Large intestine (tissue), 12 donors: ENCODE results near the gene LMBRD1. TPM values are rescaled to one million over a fixed set of nuclear protein-coding genes. Genes with fewer than 3 reads are reported as not detected.
"Not testable (repeated sequence)": the region's sequence is repeated elsewhere in the genome, so short reads cannot be mapped to it uniquely, and the experiment has no call there.

ENCODE experiments used
- DNase-seq, 2 donors: peaks; one replicate each; pipeline versions ENCODE4 v3.0.0 to v3.0.0-alpha.2; 2013
- H3K27ac ChIP-seq: one replicate; pipeline ENCODE4 v1.5.1; 2013; ENCODE audit warnings: low read length
- H3K27me3 ChIP-seq: 2 replicates; pipeline ENCODE4 v1.6.1; 2013; ENCODE audit warnings: low read length; ENCODE audit not compliant: control insufficient read depth, insufficient read depth
- H3K36me3 ChIP-seq: 2 replicates; pipeline ENCODE4 v1.6.1; 2013; ENCODE audit warnings: low read length; ENCODE audit not compliant: control insufficient read depth, insufficient read depth
- H3K4me1 ChIP-seq: one replicate; pipeline ENCODE4 v1.6.1; 2013; ENCODE audit warnings: low read length; ENCODE audit not compliant: control insufficient read depth, insufficient read depth
- H3K4me3 ChIP-seq: one replicate; pipeline ENCODE4 v1.5.1; 2013; ENCODE audit warnings: low read length
- H3K9me3 ChIP-seq: one replicate; pipeline ENCODE4 v1.6.1; 2013; ENCODE audit warnings: mild to moderate bottlenecking, low read depth, low read length, moderate library complexity; ENCODE audit not compliant: control insufficient read depth
- WGBS: methylation state at CpG from one replicate; pipeline ENCODE4 v1.1.5; 2013; ENCODE audit warnings: low lambda C conversion rate; ENCODE audit not compliant: insufficient coverage; 5-methylcytosine and 5-hydroxymethylcytosine counted together
- long read RNA-seq, 11 donors: transcript quantifications; one replicate each; lab custom pipeline, GENCODE V29; 2026
- polyA plus RNA-seq: library from polyadenylated mRNA; unstranded; fragments of 120-200 nt; gene quantifications from one replicate; pipeline ENCODE4 v1.2.1, GENCODE V29; 2013

Gene LMBRD1
- polyA plus RNA-seq: 85.3 TPM
- long read RNA-seq, donor 1, transcript LMBRD1-202 (16 exons, 2,264 nt): major isoform, 22 of 24 reads
- long read RNA-seq, donor 1, partial matches to known transcripts: 0 of 24 reads
- long read RNA-seq, donor 1, other reads (novel, unspliced or antisense): 0 of 24 reads
- long read RNA-seq, donor 2, transcript LMBRD1-202 (16 exons, 2,264 nt): major isoform, 51 of 65 reads
- long read RNA-seq, donor 2, transcript LMBRD1-205 (15 exons, 3,578 nt): minor isoform, 5 of 65 reads
- long read RNA-seq, donor 2, partial matches to known transcripts: 6 of 65 reads
- long read RNA-seq, donor 2, other reads (novel, unspliced or antisense): 0 of 65 reads
- long read RNA-seq, donor 3, transcript LMBRD1-202 (16 exons, 2,264 nt): major isoform, 41 of 57 reads
- long read RNA-seq, donor 3, partial matches to known transcripts: 13 of 57 reads
- long read RNA-seq, donor 3, other reads (novel, unspliced or antisense): 0 of 57 reads
- long read RNA-seq, donor 4, partial matches to known transcripts: 0 of 4 reads
- long read RNA-seq, donor 4, other reads (novel, unspliced or antisense): 0 of 4 reads
- long read RNA-seq, donor 5, transcript LMBRD1-202 (16 exons, 2,264 nt): major isoform, 19 of 20 reads
- long read RNA-seq, donor 5, partial matches to known transcripts: 0 of 20 reads
- long read RNA-seq, donor 5, other reads (novel, unspliced or antisense): 0 of 20 reads
- long read RNA-seq, donor 6, transcript LMBRD1-202 (16 exons, 2,264 nt): major isoform, 41 of 72 reads
- long read RNA-seq, donor 6, partial matches to known transcripts: 28 of 72 reads
- long read RNA-seq, donor 6, other reads (novel, unspliced or antisense): 0 of 72 reads
- long read RNA-seq, donor 7, transcript LMBRD1-202 (16 exons, 2,264 nt): major isoform, 8 of 20 reads
- long read RNA-seq, donor 7, partial matches to known transcripts: 7 of 20 reads
- long read RNA-seq, donor 7, other reads (novel, unspliced or antisense): 0 of 20 reads
- long read RNA-seq, donor 8, transcript LMBRD1-202 (16 exons, 2,264 nt): major isoform, 39 of 100 reads
- long read RNA-seq, donor 8, partial matches to known transcripts: 57 of 100 reads
- long read RNA-seq, donor 8, other reads (novel, unspliced or antisense): 0 of 100 reads
- long read RNA-seq, donor 9, transcript LMBRD1-202 (16 exons, 2,264 nt): major isoform, 21 of 34 reads
- long read RNA-seq, donor 9, partial matches to known transcripts: 7 of 34 reads
- long read RNA-seq, donor 9, other reads (novel, unspliced or antisense): 0 of 34 reads
- long read RNA-seq, donor 10, transcript LMBRD1-202 (16 exons, 2,264 nt): major isoform, 40 of 89 reads
- long read RNA-seq, donor 10, partial matches to known transcripts: 45 of 89 reads
- long read RNA-seq, donor 10, other reads (novel, unspliced or antisense): 0 of 89 reads
- long read RNA-seq, donor 11, transcript LMBRD1-202 (16 exons, 2,264 nt): major isoform, 23 of 35 reads
- long read RNA-seq, donor 11, partial matches to known transcripts: 8 of 35 reads
- long read RNA-seq, donor 11, other reads (novel, unspliced or antisense): 0 of 35 reads

DNA sequence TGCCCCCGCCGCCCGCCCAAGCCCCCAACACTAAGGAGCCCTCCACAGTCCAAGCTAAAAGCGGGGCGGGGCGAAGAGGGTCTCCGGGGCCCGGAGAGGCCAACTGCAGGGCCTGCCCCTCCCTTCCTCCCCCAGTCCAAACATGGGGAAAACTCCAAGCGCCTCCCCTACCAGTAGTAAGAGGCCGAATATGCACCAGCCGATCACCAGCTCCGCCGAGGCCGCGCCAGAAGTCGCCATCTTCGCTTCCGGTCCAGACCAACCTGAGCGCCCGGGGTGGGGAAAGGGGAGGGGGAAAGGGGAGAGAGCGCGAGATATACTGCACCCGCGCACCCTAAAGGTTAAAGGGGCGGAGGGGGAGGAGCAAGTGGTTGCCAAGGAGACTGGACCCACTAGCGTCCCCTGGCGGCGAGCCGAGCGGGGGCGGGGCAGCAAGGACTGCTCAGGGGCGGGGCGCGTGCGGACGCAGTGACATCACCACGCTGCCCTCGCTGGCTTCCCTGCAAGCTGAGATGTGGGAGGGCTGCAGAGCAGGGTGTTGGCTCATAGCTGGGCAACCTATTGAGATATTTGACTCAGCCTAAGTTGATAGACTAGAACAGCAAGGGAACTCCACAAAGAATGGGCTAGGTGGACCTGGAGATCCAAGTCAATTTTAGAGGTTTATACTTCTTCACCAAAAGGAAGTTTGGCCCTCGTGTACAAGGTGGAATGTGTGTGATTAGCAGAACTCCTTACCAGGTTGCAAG lies at the start of gene LMBRD1:
Gene LMBRD1, minus strand, starts transcription at position 369 of the 749 bp plus-strand sequence. Its CDS starts 129 bp downstream, at position 240.
- DNase-seq: peak; percentile 95
- H3K4me1 ChIP-seq: peaks cover 3% of the 10 kb centered on the region
- peak within 1 kb of the TSS; percentile 85 for H3K4me3 ChIP-seq
- H3K27ac ChIP-seq: peak within 1 kb of the TSS; percentile 94
- no peaks in the 10 kb centered on the region for H3K36me3 ChIP-seq
- no peaks in the 10 kb centered on the region for H3K27me3 ChIP-seq
- whole genome bisulfite sequencing: no CpG with 5 or more reads among the region's 39 CpGs
- H3K9me3 ChIP-seq: no peaks in the 10 kb centered on the region

GRCh38 chr6:69846312-69846711 lies 49.5 kb upstream of the LMBRD1 start:
- WGBS: no CpG with 5 or more reads among the region's 2 CpGs
- Histone ChIP-seq H3K4me3 (no peak overlapping the region), H3K36me3 (no peaks in the 10 kb centered on the region), H3K4me1 (no peaks in the 10 kb centered on the region), H3K9me3 (no peaks in the 10 kb centered on the region), H3K27me3 (peaks cover 7% of the 10 kb centered on the region), H3K27ac (no peak overlapping the region)
- DNase-seq: no peak

GRCh38 chr6:69843189-69843588 lies 46.4 kb upstream of the LMBRD1 start:
- no peak overlapping the region for H3K27ac ChIP-seq
- WGBS: no CpG with 5 or more reads among the region's 1 CpG
- H3K36me3 ChIP-seq: no peaks in the 10 kb centered on the region
- no peak for DNase-seq
- no peaks in the 10 kb centered on the region for H3K9me3 ChIP-seq
- H3K4me3 ChIP-seq: no peak overlapping the region
- no peaks in the 10 kb centered on the region for H3K4me1 ChIP-seq
- H3K27me3 ChIP-seq: peaks cover 7% of the 10 kb centered on the region

- no peaks in the 10 kb centered on the region for H3K4me1 ChIP-seq
- no peak overlapping the region for H3K4me3 ChIP-seq
- no CpG with 5 or more reads among the region's 1 CpG for WGBS
- no peaks in the 10 kb centered on the region for H3K9me3 ChIP-seq
- peaks cover 7% of the 10 kb centered on the region for H3K27me3 ChIP-seq
- H3K36me3 ChIP-seq: no peaks in the 10 kb centered on the region
- DNase-seq: no peak
- H3K27ac ChIP-seq: no peak overlapping the region
Measured at GRCh38 chr6:69841862-69842261, 45.1 kb upstream of the LMBRD1 start.

- no peaks in the 10 kb centered on the region for H3K4me1 ChIP-seq
- no peaks in the 10 kb centered on the region for H3K9me3 ChIP-seq
- H3K27ac ChIP-seq: no peak overlapping the region
- no peak overlapping the region for H3K4me3 ChIP-seq
- WGBS: 13% methylated on average over 3 of the region's 5 CpGs
- no peaks in the 10 kb centered on the region for H3K36me3 ChIP-seq
- no peaks in the 10 kb centered on the region for H3K27me3 ChIP-seq
- DNase-seq: peak; percentile 24 to 38
Measured at GRCh38 chr6:69835414-69836179, 38.8 kb upstream of the LMBRD1 start.

DNA sequence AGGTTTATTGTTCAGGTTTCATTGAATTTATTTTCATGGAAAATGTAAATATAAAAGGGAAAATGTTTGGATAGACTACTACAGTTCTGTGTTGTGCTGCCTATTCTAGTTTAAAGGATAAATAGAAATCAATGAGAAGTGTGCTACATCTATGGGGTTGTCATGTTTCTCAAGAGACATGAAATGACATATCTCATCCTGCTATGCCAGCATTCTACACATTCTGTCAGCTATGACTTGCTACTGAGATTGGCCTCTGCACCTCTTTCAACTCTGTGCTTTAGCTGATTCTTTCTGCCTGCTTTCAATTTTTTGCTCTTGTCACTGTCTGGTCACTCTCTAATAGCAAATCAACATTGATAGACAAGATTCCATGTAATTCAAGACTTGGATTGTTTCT lies 35.7 kb upstream of the LMBRD1 start:
- no peak overlapping the region for H3K4me3 ChIP-seq
- H3K27me3 ChIP-seq: no peaks in the 10 kb centered on the region
- no peaks in the 10 kb centered on the region for H3K9me3 ChIP-seq
- no peak for DNase-seq
- no peaks in the 10 kb centered on the region for H3K4me1 ChIP-seq
- no peaks in the 10 kb centered on the region for H3K36me3 ChIP-seq
- no peak overlapping the region for H3K27ac ChIP-seq

DNA sequence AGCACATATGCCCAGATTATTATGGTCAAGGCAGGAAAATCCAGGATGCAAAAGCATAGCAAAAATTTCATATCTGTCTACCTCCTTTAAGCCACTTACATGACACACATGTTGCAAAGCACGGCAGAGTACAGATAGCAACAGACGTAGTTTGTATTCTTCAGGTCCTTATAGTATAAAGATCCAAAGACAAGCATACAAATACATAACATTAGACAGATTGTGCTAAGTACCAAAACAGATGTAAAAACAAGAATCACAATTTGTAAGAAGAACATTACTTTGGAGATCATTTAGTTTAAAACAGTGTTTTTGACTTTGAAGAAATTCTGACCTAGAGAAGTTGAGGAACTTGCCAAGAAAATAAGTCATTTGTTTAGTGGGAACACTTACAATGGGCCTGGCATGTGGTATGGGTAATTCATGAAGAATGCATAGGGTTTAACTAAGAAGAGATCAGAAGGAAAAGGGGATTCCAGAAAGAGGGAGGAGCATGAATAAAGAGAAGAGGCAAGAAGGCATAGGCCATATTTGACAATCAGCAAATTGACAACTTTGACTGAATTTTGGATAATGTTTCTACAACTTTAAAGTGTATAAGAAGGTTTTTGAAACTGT lies 30.6 kb upstream of the LMBRD1 start:
- DNase-seq: no peak
- Histone ChIP-seq H3K36me3 (no peaks in the 10 kb centered on the region), H3K4me3 (no peak overlapping the region), H3K27me3 (no peaks in the 10 kb centered on the region), H3K4me1 (no peaks in the 10 kb centered on the region), H3K9me3 (no peaks in the 10 kb centered on the region), H3K27ac (no peak overlapping the region)
- WGBS: 40% methylated on average over 1 of the region's 2 CpGs

- DNase-seq: no peak
- H3K9me3 ChIP-seq: no peaks in the 10 kb centered on the region
- H3K4me3 ChIP-seq: no peak overlapping the region
- no peaks in the 10 kb centered on the region for H3K36me3 ChIP-seq
- H3K27ac ChIP-seq: no peak overlapping the region
- H3K27me3 ChIP-seq: no peaks in the 10 kb centered on the region
- no peaks in the 10 kb centered on the region for H3K4me1 ChIP-seq
- no CpG with 5 or more reads among the region's 1 CpG for WGBS
Measured at GRCh38 chr6:69825904-69826303, 29.1 kb upstream of the LMBRD1 start.

DNA sequence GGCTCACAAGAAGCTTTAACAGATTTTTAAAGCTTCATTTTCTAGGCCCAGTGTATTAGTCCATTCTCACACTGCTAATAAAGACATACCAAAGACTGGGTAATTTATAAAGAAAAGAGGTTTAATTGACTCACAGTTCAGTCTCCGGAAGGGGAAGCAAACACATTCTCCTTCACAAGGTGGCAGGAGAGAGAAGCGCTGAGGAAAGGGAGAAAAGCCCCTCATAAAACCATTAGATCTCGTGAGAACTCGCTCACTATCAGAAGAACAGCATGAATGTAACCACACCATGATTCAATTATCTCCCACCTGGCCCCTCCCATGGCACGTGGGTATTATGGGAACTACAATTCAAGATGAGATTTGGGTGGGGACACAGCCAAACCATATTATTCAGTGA lies 27.5 kb upstream of the LMBRD1 start:
- H3K9me3 ChIP-seq, H3K27me3 ChIP-seq, H3K4me1 ChIP-seq, H3K27ac ChIP-seq, DNase-seq, H3K4me3 ChIP-seq, H3K36me3 ChIP-seq: not testable (repeated sequence)
- no CpG with 5 or more reads among the region's 5 CpGs for WGBS
